Colonic mucosa (tissue), 4 donors: ENCODE data around the gene SLAMF9. TPM values are rescaled to one million over a fixed set of nuclear protein-coding genes. Genes with fewer than 3 reads are reported as not detected.

ENCODE experiments used
- DNase-seq: peaks from one replicate; pipeline ENCODE4 v3.0.0-alpha.2; 2020
- H3K27ac ChIP-seq: fragments of 200-600 bp; one replicate; pipeline ENCODE4 v1.8.0; 2021
- H3K27me3 ChIP-seq: fragments of 200-600 bp; one replicate; pipeline ENCODE4 v1.8.0; 2021
- H3K36me3 ChIP-seq: fragments of 200-600 bp; one replicate; pipeline ENCODE4 v1.8.0; 2021
- H3K4me1 ChIP-seq: fragments of 200-600 bp; one replicate; pipeline ENCODE4 v1.8.0; 2021; ENCODE audit warnings: mild to moderate bottlenecking
- H3K4me3 ChIP-seq: fragments of 200-600 bp; one replicate; pipeline ENCODE4 v1.8.0; 2021
- H3K9ac ChIP-seq, 2 donors: one replicate each; pipeline ENCODE4 v1.7.0; 2013; ENCODE audit warnings: control low read depth in 2 of 2, low read depth in 2 of 2, low read length in 2 of 2
- H3K9me3 ChIP-seq: fragments of 200-600 bp; one replicate; pipeline ENCODE4 v1.8.0; 2021
- CTCF ChIP-seq: fragments of 200-600 bp; IDR thresholded peaks from one replicate; pipeline ENCODE4 v1.8.0; 2022; ENCODE audit warnings: antibody characterized with exemption, mild to moderate bottlenecking
- intact Hi-C: fragments of 100-400 bp; cut with DNase I; formaldehyde crosslinking; loops from one replicate; pipeline ENCODE4 v1.14.1; 2022
- total RNA-seq, 2 donors: library from RNA; stranded (reverse); fragmentation: NEBNext Ultra II Directional in 1 of 2; extraction: Animal tissue kit (Norgen Biotek cat#: 25700) in 1 of 2; gene quantifications; one replicate each; pipeline ENCODE4 v1.2.1, GENCODE V29; 2021
- donor health status: healthy.
- donor health status: DM: no; HTN: no; CAD: no.
- donor health status: DM: no; HTN: no; CAD: no.

The SLAMF9 gene
- total RNA-seq, 2 donors from 2014 or later: not detected

- TF ChIP-seq CTCF: no peak
- H3K36me3 ChIP-seq: no peaks in the 10 kb centered on the region
- intact Hi-C loops: no loop called here
- H3K27me3 ChIP-seq: no peaks in the 10 kb centered on the region
- no peak overlapping the region for H3K4me3 ChIP-seq
- no peaks in the 10 kb centered on the region for H3K4me1 ChIP-seq
- no peak overlapping the region for H3K9ac ChIP-seq
- H3K27ac ChIP-seq: no peak overlapping the region
- DNase-seq: no peak
- H3K9me3 ChIP-seq: no peaks in the 10 kb centered on the region
These were observed 39.9 kb upstream of the SLAMF9 start for GRCh38 chr1:159993911-159994310.

- H3K9me3 ChIP-seq: no peaks in the 10 kb centered on the region
- no peaks in the 10 kb centered on the region for H3K27me3 ChIP-seq
- intact Hi-C loops: no loop called here
- TF ChIP-seq CTCF: no peak
- H3K4me1 ChIP-seq: no peaks in the 10 kb centered on the region
- no peak overlapping the region for H3K9ac ChIP-seq
- no peak overlapping the region for H3K4me3 ChIP-seq
- DNase-seq: no peak
- H3K27ac ChIP-seq: no peak overlapping the region
- H3K36me3 ChIP-seq: no peaks in the 10 kb centered on the region
These were observed 38.1 kb upstream of the SLAMF9 start for GRCh38 chr1:159992161-159992560.

GRCh38 chr1:159991513-159991912, 37.5 kb upstream of the SLAMF9 start:
- no peaks in the 10 kb centered on the region for H3K36me3 ChIP-seq
- no peak overlapping the region for H3K27ac ChIP-seq
- H3K9ac ChIP-seq: no peak overlapping the region
- H3K27me3 ChIP-seq: no peaks in the 10 kb centered on the region
- no peak for TF ChIP-seq CTCF
- no peaks in the 10 kb centered on the region for H3K4me1 ChIP-seq
- H3K4me3 ChIP-seq: no peak overlapping the region
- H3K9me3 ChIP-seq: no peaks in the 10 kb centered on the region
- intact Hi-C loops: no loop called here
- no peak for DNase-seq

GRCh38 chr1:159990005-159990404, 36.0 kb upstream of the SLAMF9 start:
- H3K9ac ChIP-seq: no peak overlapping the region
- H3K36me3 ChIP-seq: no peaks in the 10 kb centered on the region
- H3K27ac ChIP-seq: no peak overlapping the region
- H3K4me3 ChIP-seq: no peak overlapping the region
- H3K4me1 ChIP-seq: no peaks in the 10 kb centered on the region
- DNase-seq: no peak
- H3K27me3 ChIP-seq: no peaks in the 10 kb centered on the region
- no peak for TF ChIP-seq CTCF
- H3K9me3 ChIP-seq: no peaks in the 10 kb centered on the region
- intact Hi-C loops: no loop called here

- no peaks in the 10 kb centered on the region for H3K4me1 ChIP-seq
- H3K36me3 ChIP-seq: no peaks in the 10 kb centered on the region
- H3K9ac ChIP-seq: no peak overlapping the region
- H3K4me3 ChIP-seq: no peak overlapping the region
- H3K27me3 ChIP-seq: no peaks in the 10 kb centered on the region
- H3K9me3 ChIP-seq: no peaks in the 10 kb centered on the region
- no peak overlapping the region for H3K27ac ChIP-seq
- intact Hi-C loops: no loop called here
- no peak for DNase-seq
- no peak for TF ChIP-seq CTCF
These were observed 35.5 kb upstream of the SLAMF9 start for GRCh38 chr1:159989581-159989980.

GRCh38 chr1:159988006-159988405, 34.0 kb upstream of the SLAMF9 start:
- intact Hi-C loops: no loop called here
- no peak for TF ChIP-seq CTCF
- Histone ChIP-seq H3K27me3 (no peaks in the 10 kb centered on the region), H3K9me3 (no peaks in the 10 kb centered on the region), H3K4me3 (no peak overlapping the region), H3K27ac (no peak overlapping the region), H3K36me3 (no peaks in the 10 kb centered on the region), H3K4me1 (no peaks in the 10 kb centered on the region), H3K9ac (no peak overlapping the region)
- DNase-seq: no peak
